Tibial nerve (tissue), 4 donors: ENCODE data around the gene WDR37.

Experiments used
- CTCF ChIP-seq, 5 experiments: fragments of 200-600 bp in 3 of 5; fragments of 450-650 bp in 2 of 5; sonication (generic) in 3 of 5; IDR thresholded peaks; one replicate each; pipeline ENCODE4 v1.5.1; 2016 to 2019; ENCODE audit warnings: antibody characterized with exemption in 5 of 5, mild to moderate bottlenecking in 3 of 5, moderate library complexity in 2 of 5
- EP300 ChIP-seq, 2 donors: sonication (generic); formaldehyde crosslinking; IDR thresholded peaks; one replicate each; pipeline ENCODE4 v1.6.1; 2017; ENCODE audit warnings: antibody characterized with exemption in 2 of 2, mild to moderate bottlenecking in 1 of 2
- POLR2A ChIP-seq, 2 donors: fragments of 450-650 bp; IDR thresholded peaks; one replicate each; pipeline ENCODE4 v1.6.1; 2017; ENCODE audit warnings: antibody characterized with exemption in 2 of 2, mild to moderate bottlenecking in 2 of 2, moderate library complexity in 2 of 2

- no peak for TF ChIP-seq POLR2A (IDR thresholded peaks at IDR 0.05)
- TF ChIP-seq CTCF (IDR thresholded peaks at IDR 0.05) = no peak
- no peak for TF ChIP-seq EP300 (IDR thresholded peaks at IDR 0.05)
These were observed 96.4 kb downstream of the WDR37 start for GRCh38 chr10:1152386-1153250.
